ENCODE results near the gene PRCC.

PRCC gene

DNA sequence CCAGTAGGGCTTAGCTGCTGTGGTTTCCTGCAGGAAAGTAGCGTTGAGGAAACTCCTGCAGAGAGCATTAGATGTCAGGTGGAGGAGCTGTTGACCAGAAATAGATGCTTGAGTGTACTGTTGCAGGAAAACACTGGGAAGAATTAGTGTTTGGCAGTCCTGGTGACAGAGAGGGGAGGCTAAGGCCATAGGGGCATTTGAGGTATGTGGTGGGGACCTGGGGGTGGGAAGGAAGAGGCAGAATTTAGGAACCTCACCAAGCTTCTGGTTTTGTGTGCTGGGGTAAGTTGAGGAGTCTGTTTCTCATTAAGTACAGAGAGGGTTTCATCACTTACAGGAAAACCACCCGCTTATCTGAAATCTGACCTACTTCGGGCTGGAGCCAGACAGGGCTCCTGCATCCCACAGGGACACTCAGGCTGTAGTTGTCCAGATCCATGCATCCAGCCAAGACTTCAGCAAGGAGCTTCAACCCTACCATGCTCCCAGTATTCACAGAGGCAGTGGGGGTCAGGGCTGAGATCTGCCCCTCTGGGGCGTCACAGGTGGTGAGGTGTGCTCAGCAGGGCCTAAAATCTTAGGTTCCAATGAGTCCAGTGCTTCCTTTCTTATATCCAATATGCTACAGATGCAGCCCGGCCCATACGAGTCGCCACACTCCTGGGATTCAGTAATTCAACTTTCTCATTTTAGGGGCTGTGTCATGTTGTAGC is 34.2 kb downstream of the PRCC start:
- DNase-seq = peak; percentile 49 to 70

GRCh38 chr1:156802421-156802935 is 35.1 kb downstream of the PRCC start:
- no peak for DNase-seq

DNA sequence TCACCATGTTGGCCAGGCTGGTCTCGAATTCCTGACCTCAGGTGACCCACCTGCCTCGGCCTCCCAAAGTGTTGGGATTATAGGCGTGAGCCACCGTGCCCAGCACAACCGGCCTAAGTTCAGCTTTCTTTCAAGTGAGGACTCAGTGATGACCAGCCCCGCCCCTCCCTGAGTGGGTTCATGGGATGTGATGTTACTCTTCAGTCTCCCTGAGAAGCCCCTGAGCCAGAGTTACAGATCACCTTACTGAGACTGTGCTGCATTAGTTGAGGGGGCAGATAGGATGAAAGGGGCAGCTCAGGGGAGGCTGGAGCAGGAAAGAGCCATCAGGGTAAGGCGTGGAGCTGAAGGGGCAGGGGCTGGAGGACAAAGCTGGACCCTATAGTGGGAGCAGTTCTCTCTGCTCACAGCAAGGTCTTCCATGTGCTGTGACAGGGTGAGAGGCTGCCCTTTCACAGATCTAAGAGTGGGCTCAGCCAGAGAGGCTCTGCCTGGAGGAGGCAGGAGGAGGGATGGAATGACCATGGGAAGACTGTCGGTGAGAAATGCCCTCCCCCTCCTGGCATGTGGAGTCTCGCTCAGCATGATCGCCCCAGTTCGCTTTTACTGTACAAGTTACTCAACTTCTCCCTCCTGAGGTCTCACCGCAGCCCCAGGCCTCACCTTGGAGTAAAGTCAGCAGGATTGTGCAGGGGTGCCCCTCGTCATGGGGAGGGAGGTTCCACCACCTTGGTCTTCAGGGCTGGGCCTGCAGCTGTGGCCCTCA is 35.9 kb downstream of the PRCC start:
- DNase-seq = no peak

GRCh38 chr1:156804026-156804425 is 36.7 kb downstream of the PRCC start:
- DNase-seq = no peak

GRCh38 chr1:156804572-156805243 is 37.4 kb downstream of the PRCC start:
- peak; percentile 12 to 22 for DNase-seq

- DNase-seq = no peak
These were observed 38.6 kb downstream of the PRCC start for GRCh38 chr1:156805766-156806511.

- no peak for DNase-seq
These were observed 39.4 kb downstream of the PRCC start for GRCh38 chr1:156806512-156807440.

GRCh38 chr1:156807627-156808026 is 40.3 kb downstream of the PRCC start:
- DNase-seq = no peak

DNA sequence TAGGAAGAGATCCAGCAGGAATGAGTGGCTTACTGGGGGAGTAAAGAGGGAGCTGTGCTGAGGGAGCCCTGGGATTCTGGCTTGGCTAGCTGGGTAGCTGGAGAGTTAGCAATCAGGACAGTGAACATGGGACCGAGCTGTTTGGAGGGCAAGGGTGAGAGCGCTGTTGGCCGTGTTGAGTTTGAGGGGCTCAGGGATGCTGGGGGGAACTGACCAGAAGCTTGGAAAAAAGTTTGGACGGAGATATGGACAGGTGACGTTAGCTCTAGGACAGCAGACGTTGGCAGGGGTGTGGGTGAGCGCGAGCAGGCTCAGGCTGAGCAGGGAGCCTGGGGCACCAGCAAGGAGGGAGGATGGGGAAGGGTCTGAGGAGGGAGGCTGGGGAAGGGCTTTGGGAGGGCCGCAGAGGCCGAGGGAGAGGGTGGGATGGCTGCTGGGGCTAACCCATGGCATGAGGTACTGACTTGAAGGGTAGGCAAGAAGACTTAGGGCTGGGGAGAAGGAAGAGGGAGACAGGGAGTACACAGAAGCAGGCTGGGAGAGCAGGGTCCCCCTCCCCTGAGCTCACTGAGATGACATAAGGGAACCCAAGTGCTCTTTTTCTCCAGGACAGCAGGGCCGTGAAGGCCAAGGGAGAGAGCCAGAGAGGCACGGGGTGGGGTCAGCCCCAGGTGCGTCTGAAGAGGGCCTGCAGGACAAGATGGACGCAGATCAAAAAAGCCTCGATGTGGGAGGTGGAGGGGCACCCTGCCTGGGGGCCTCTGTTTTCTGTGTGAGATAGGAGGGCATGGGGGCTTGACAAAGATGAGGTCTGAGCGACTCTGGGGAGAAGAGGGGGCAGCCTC is 41.1 kb downstream of the PRCC start:
- no peak for DNase-seq

DNA sequence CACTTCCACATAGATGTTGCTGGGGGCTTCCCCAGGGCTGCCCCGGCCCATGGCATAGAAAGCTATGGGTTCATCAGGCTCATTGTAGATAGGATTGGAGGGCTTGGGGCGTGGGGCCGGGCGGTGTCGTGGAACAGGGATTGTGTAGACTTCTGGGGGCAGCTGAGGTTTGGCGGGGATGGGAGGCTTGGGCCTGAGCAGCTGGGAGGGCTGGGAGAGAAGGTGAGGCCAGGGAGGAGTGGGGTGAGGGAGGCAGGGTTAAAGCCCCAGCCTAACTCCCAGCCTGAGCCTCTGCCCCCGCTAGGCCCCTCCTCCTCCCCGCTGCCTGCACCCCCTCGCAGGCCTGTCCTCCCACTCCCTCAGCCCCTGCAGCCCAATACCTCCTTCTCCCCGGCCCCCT is 41.9 kb downstream of the PRCC start:
- DNase-seq = no peak

DNA sequence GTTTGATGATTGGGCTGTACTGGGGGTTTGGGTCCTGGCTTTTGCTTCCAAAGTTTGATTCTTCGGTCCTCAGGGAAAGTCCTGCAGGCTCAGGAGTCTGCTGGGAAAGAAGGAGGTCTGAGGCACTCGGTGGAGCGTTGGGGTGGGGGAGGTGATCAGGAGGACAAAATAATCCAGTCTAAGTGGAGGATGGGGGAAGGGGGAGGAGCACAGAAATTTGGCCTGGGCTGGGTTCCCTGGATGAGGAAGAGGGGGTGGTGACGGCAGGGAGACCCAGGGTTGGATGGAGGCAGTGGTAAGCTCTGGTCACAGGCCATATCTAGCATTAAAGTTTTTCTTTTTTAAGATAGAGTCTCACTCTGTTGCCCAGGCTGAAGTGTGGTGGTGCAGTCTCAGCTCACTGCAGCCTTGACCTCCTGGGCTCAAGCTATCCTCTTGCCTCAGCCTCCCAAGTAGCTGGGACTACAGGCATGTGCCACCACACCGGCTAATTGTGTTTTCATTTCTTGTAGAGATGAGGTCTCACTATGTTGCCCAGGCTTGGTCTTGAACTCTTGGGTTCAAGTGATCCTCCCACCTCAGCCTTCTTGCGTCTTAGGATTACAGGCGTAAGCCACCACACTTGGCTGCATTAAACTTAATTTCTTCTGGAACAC is 42.5 kb downstream of the PRCC start:
- DNase-seq = no peak

- DNase-seq = no peak
These were observed 43.8 kb downstream of the PRCC start for GRCh38 chr1:156811168-156811567.

GRCh38 chr1:156812293-156812990 is 45.1 kb downstream of the PRCC start:
- no peak for DNase-seq

DNA sequence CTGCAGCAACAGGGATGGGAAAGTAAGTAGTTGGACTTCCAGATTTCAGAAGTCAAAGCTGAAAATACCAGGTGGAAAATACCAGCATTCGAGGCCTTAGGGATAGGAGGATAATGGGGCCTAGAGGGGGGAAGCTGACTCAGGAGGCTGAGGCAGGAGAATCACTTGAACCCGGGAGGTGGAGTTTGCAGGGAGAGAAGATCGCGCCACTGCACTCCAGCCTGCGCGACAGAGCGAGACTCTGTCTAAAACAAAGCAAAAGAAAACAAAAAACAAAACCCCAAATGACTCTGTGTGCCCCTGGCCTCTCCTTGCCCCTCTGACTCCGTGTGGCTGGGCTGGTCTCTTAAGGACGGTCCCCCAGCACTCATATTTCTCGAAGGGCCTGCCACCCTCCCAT is 46.0 kb downstream of the PRCC start:
- DNase-seq = no peak

DNA sequence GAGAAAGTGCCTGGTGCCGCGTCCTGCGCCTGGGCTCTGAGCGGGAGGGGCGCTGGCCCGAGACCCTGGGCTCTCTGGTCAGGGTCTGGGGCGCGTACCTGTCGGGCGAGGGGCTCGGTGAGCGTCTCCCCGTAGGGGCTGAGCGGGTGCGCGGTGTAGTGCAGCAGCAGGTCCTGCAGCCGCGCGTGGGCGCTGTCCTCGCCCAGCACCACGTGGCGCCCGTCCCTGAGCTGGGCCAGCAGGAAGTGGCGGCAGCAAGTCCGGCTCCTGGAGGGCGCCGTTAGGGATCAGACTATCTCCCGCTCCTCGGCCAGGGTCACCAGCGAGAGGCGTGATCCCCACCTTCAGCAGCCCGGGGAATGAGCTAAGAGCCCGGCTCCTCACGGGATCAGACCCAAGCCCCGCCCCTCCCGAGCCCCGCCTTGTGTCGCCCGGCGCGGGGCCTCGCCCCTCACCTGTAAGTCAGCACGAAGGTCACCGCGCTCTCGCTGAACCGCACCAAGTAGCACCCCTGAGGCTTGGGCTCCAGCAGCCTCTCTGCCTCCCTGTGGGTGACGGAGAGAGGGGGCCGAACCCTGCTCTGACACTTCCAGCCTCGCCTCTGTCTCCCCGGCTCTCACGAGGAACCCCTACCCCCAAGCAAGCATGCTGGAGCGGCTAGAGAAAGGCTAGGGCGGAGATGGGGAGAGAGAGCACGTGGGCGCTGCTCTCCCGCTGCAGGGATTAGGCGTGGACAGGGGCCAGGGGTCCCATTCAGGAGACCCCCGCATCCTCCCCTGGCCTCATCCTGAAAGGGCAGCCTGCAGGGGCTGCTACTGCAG is 46.6 kb downstream of the PRCC start:
- peak; percentile 28 to 39 for DNase-seq

DNA sequence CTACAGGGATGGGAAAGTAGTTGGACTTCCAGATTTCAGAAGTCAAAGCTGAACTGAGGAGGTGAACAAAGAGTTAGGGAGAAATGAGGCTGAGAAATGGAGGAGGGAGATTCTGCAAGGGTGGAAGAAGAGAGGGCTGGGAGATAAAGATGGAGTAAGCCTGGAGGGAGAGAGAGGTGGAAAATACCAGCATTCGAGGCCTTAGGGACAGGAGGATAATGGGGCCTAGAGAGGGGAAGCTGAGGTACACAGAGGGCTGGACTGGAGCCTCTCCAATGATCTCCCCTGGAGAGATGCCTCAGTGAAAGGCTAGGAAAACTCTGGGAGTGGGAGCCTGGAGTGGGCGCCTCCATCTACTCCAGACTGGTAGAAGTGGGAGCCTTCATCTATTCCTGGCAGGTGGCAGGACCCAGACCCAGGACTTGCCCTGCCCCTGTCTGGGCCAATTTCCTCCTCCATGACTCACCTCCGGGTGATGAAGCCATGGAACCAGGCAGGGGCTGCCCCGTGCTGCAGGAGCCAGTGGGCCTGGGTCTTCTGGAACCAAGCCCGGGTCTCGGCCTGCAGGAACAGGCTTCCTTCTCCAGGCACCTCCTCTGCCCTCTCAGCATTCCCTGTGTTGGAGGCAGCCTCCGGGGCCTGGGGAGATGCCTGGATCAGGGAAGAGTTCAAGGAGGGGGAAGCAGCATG is 47.4 kb downstream of the PRCC start:
- DNase-seq = no peak

- DNase-seq = no peak
These were observed 48.0 kb downstream of the PRCC start for GRCh38 chr1:156815307-156815826.

DNA sequence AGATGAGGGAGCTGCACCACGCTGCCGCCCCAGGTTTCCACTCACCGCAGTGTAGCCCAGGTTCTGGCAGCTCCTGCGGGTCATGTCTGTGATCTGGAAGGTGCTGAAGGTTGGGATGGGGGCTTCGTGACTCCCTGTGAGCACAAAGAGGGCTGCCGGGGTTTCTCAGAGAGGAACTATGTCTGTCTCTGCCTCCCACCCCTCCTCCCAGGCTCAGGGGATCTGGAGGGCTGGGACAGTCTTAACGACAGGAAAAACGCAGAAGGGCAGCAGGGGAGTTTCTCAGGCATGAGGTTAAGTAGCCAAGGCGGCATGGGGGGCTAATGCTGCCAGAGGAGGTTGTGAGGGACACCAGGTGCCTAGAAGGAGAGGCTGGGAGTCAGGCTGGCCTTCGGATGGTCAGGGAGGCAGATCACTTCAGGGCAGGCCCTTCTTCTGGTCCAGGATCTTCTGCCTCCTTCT is 48.7 kb downstream of the PRCC start:
- DNase-seq = no peak
